GM21381 (cell line): ENCODE results near the gene ZNF3.

Source experiments
- ATAC-seq: cut with Tn5 transposase; IDR thresholded peaks from one replicate; pipeline ENCODE4 v1.9.1; 2021; ENCODE audit warnings: mild to moderate bottlenecking, moderate library complexity; ENCODE audit not compliant: unreplicated experiment

The ZNF3 gene

DNA sequence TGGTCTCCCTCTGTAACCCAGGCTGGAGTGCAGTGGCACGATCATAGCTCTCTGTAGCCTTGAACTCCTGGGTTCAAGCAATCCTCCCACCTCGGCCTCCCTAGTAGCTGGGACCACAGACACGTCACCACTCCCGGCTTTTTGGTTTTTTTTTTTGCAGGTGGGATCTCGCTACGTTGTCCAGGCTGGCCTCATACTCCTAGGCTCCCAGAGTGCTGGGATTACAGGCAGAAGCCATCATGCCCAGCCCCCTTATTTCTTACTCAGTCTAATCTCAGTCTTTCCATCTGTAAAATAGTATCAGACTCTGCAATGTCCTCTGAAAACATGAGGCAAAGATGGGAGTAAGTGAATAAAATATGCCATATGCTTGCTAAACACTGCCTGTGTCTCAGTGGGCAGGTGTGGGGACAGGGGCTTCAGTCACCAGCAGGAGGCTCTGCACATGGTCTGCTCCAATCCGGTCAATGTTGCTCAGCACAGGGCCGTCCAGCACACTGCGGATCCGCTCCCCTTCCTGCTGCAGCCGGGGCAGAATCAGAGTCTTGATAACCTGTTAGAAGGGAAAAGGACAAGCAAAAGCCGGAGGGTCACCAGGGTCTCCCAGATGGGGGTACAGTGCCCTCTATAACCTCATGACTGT, 28.1 kb upstream of the ZNF3 start:
- no peak for ATAC-seq

DNA sequence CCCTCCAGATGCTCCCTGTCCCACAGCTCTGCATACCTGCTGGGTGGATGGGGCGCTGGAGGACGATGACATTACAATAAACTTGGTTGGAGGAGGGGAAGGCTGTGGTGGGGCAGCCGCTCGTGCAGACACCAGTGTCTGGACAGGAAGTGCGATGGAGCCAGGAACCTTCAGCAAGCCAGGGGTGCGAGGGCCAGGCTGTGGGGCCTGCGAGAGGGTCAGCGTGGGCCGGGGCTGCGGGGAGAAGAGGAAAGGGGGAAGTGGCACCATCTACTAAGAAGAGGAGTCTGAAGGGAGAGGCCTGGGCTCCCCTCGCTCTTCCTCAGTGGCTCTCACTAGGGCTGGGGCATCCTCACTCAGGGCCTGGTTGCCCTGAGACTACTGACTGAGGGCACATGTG, 26.4 kb upstream of the ZNF3 start:
- ATAC-seq, result no peak

DNA sequence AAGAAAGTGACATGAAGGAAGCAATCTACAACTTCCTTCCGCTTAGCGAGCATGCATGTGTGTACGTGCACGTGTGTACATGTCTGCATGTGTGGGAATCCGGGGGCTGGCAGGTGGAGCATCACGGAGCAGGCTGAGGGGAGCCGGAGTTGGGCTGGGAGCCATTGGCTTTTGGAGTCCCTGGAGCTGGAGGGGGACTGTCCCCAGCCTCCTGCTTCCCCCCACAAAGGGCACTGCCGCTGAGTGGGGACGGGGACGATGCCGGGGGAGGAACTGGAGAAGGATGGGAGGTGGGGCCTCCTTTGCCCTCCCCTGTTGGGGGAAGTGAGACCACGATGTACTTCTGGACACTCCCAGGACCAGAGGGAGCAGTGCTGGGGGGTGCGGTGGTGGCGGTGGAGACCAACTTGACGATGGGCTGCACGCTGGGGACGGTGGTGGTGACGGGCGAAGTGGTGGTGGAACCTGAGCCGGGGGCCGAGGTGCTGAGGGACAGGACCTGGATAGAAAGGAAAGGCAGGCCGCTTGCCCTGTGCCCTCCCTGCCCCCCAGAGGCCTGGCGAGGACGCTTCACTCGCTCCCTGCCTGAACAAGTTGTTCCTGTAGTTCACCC, 25.7 kb upstream of the ZNF3 start:
- ATAC-seq, result no peak

DNA sequence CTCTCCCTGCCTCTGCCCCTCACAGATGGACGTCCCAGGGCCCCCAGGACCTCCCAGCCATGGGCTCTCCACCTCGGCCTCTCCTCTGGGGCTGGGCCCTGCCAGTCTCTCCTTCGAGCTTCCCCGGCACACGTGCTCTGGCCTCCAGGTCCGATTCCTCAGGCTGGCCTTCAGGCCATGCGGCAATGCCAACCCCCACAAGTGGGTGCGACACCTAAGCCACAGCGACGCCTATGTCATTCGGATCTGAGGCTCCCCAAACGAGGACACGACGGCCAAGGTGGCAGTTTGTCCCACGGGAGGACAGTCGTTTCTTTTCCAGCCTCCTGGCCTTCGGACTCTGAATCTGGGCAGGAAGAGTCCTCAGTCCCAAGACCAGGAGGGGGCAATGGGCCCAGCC, 25.1 kb upstream of the ZNF3 start:
- ATAC-seq, result no peak

DNA sequence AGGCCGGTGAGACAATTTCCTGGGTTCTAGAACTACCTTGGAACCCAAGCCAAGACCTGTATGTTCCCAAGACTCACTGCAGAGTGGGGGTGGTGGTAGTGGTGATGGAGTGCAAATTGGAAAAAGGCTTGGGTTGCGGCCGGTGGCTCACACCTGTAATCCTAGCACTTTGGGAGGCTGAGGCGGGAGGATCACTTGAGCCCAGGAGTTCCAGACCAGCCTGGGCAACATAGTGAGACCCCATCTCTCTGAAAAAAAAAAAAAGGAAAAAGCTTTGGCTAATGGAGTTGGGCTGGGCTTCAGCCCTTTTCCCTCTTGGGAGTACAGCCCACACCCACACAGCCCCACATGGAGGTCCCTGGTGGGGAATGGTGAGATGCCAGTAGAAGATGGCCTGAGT, 24.0 kb upstream of the ZNF3 start:
- ATAC-seq, result no peak

DNA sequence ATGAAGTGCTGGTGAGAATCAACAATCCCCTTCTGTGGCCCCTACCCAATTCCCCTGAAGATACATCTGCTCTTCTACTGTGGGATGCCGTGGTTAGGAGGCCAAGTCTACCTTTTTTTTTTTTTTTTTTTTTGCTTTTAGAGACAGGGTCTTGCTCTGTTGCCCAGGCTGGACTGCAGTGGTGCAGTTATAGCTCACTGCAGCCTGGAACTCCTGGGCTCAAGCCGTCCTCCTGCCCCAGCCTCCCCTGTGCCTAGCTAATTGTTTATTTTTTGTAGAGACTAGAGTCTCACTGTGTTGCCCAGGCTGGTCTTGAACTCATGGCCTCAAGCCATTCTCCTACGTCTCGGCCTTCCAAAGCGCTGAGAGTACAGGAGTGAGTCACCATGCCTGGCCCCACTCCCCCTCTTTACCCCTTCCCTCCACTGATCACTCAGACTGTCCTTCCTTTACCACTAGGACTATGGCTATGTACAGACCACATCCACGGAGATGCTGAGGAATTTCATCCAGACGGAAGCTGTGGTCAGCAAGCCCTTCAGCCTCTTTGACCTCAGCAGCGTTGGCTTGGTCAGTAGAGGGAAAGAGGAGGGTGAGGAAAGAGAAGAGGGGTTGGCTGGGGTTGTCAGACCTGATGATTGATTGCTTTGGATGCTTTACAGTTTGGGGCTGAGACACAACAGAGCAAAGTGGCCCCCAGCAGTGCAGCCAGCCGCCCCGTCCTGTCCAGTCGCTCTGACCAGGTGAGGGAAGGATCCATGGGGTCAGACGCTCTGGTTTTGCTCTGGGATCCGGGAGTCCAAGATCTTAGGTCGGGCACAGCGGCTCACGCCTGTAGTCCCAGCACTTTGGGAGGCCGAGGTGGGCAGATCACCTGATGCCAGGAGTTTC, 21.7 kb upstream of the ZNF3 start:
- no peak for ATAC-seq

DNA sequence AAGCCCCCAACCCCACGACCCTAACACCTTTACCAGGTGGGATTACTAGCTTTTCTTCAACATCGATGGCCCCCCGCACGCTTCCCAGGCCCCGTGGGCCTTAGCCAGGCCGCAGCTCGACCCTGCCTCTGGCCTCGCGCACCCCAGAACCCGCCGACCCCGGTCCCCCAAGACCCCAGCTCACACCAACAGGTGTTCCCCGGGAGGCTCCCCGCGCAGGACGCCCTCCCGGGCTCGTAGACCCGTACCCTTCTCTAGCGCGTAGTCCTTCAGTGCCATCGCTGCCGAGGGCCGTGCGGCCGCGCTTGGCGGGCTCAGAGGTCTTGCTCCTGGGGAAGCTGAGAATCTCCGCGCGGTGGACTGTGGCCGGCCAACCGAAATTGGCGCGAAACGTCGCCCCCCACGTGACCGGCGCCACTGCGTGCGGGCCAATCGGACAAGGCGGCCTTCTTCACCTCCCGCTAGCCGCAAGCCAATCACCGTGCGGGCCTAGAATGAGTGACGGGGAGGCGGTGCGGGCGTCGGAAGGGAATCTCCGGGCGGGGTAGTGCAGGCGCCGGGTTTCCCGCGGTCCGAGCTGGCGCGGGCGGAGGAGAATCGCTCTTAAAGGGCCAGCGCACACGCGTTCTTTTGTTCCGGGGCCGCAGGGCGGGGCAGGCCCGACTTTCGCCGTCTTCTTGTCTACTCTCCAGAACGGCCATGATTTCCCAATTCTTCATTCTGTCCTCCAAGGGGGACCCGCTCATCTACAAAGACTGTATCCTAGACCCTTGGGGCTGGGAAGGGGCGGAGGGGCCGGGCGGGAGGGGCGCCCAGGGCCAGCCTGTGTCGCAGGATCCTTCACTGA, 19.7 kb upstream of the ZNF3 start, which contains the start of the genes AP4M1 and MCM7:
TSS of gene AP4M1 (plus strand) at position 628 of the 847 bp plus-strand sequence. CDS start at position 700, 72 bp downstream.
TSS of gene MCM7 (minus strand) at position 382 of the 847 bp plus-strand sequence. CDS start at position 279, 103 bp downstream.
- peak; percentile 78 for ATAC-seq

DNA sequence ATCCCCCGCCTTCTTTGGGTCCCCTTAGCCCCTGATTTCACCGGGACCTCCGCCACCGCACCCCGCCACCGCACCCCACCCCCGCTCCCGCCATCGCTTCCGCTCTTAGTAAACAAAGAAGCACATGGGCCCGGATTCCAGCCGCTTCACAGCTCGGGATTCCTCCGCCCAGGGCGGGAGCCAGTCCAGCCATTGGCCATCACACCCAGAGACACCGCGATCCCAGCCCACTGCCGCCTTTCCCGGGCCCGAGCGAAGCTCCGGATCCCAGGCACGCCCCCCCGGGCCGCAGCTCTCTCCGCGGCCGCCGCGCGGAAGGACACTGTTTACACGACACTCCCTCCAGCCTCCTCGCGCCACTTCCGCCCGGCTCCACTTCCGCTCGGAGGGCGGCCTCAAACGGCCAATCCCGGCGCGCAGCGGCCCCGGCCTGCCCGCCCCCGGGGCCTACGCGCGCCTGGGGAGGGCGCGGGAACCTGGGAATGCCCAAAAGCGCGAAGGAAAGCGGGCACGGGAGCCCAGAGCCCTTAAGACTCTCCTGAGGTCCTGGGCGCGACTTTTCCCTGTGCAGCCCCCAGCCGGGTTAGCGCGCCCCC, 19.0 kb upstream of the ZNF3 start:
- peak; percentile 60 for ATAC-seq

DNA sequence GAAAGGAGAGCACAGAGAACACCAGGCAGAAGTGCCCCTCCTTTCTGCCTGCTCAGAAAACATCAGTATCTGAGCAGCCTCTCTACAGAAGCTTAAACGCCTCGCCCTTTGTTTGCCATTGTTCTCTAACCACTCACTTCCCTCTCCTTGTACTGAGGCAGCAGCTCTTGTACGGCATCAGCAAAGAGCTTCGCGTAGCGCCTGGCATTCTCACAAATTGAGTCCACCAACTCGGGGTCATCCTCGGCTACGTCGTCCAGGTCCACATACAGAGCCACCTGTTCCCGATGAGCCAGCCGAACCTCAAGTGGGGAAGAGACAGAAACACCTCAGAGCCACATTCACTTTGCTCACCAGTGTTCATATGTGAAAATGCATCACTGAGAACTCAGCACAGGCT, 17.9 kb upstream of the ZNF3 start:
- no peak for ATAC-seq

DNA sequence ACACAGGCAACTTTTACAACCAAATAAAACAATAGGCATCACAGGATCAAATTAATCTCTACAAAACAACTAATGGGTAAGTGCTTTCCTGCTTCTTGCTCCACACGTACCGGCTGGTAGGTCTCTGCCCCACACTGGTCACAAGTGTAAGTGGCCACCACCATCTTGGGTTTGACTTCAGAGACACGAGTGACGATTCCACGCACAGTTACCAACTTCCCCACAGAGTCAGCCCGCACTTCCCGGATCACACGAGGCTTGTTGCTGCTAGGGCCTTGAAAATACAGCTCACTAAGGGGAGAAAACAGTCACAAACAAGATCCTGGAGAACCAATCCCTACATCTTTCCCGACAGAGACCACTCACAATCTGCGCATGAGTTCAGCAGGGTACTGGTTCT, 17.4 kb upstream of the ZNF3 start:
- ATAC-seq, result no peak

DNA sequence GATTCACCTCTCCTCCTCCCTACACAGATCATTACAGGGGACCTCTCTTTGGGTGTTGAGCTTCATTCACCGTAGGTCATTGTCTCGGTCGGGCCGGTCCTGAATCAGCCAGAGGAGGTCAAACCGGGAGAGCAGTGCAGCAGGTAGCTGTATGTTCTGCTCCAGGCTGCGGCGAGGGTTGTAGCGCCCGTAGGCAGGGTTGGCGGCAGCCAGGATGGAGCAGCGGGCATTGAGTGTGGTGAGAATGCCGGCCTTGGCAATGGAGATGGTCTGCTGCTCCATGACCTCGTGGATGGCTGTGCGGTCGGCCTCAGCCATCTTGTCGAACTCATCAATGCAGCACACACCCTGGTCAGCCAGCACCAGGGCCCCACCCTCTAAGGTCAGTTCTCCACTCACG, 14.2 kb upstream of the ZNF3 start:
- no peak for ATAC-seq

DNA sequence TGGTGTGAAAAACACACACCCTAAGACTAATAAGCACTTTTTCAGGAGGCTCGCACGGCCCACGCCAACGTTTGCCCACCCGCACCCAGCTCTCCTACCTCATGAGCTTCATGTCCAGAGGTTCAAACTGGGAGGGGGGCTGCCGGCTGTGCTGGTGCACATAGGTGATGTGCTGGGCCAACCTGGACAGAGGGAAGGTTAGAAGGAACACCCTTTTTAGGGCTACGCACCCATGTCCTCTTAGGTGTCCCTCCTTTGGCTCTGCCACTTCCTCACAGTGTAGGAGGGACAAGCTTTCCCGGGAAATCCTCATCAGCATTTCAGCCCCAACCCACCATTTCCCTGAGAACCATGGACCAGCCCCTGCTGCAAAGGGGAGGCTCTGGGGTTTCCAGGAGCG, 13.8 kb upstream of the ZNF3 start:
- no peak for ATAC-seq

DNA sequence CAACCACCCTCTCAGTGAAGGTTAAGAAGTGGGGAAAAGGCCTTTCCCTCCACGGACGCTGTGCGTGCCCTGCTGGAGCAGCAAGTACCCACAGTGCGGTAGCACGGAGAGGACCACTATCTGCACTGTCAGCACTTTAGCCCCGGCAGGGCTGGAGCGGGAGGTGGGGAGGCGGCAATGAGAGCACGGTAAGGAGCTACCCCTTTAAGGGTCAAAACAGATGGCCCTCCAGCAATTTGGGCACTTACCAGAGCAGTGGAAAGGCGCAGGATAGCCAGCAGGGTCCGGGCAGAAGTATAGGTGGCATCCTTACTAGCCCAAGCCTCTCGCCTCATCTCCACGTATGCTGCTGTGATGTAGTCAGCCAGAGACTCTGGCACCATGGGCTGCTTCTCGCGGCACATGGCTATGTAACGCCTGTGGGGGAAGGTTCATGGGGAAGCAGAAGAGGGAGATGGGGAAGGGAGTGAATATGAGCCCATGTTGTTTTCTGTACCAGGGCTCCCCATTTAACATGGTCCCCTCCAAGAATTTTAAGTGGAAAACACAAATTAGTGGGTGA, 12.5 kb upstream of the ZNF3 start:
- ATAC-seq, result no peak

DNA sequence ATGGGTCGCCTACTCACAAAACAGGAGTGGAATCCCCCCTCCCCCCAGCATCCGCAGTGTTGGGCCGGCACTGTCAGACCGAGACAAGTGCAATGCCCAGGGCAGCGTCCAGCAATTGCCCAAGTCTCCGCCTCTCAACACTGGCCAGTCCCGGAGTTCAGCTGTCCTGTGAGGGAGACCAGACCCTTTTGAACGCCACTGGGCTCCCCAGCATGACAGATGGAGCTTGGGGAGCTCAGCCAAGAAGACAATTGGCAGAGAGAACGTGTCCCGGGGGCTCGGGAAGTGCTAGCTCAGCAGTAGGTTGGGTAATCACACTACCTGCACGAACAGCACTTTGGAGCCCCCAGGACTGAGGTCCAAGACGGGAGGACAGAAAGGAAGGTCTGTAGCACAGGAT, 12.0 kb upstream of the ZNF3 start:
- ATAC-seq, result no peak

DNA sequence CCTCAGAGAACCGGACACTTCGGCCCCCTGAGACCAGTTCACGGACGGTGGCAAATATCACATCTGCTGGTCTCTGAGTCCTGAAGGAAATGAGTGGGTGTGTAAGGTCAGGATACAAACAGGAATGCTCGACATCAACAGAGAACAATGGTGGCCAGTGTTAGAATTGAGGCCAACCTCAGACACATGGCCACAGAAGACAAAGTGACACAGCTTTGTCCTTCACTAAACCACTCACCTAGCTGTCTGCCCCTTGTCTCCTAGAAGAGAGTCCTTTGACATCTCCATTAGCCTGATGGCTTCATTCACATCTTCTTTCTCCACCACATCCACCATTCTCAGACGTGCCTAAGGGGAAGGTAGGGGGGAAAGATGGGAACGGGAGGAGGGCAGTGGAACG, 11.5 kb upstream of the ZNF3 start:
- no peak for ATAC-seq

DNA sequence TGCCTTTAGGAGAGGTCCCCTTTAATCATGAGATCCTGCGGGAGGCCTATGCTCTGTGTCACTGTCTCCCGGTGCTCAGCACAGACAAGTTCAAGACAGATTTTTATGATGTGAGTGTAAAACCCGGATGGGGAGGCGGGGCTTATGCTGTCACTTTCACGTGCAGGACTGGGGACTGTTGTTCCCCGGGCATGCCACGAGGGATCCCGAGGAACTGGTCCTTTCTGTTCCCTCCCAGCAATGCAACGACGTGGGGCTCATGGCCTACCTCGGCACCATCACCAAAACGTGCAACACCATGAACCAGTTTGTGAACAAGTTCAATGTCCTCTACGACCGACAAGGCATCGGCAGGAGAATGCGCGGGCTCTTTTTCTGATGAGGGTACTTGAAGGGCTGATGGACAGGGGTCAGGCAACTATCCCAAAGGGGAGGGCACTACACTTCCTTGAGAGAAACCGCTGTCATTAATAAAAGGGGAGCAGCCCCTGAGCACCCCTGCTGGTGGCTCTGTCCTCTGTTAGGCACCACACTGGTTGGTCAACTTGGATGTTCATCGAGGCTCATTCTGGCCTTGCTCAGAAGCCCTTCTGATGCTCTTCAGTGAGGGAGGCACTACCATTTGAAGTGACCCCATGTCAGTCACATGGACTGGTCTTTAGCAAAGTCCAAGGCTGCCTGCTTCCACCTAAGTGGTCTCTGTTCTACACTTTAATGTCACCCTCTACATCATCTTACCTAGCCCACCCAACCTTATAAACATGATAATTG, 10.1 kb upstream of the ZNF3 start:
- ATAC-seq, result no peak

DNA sequence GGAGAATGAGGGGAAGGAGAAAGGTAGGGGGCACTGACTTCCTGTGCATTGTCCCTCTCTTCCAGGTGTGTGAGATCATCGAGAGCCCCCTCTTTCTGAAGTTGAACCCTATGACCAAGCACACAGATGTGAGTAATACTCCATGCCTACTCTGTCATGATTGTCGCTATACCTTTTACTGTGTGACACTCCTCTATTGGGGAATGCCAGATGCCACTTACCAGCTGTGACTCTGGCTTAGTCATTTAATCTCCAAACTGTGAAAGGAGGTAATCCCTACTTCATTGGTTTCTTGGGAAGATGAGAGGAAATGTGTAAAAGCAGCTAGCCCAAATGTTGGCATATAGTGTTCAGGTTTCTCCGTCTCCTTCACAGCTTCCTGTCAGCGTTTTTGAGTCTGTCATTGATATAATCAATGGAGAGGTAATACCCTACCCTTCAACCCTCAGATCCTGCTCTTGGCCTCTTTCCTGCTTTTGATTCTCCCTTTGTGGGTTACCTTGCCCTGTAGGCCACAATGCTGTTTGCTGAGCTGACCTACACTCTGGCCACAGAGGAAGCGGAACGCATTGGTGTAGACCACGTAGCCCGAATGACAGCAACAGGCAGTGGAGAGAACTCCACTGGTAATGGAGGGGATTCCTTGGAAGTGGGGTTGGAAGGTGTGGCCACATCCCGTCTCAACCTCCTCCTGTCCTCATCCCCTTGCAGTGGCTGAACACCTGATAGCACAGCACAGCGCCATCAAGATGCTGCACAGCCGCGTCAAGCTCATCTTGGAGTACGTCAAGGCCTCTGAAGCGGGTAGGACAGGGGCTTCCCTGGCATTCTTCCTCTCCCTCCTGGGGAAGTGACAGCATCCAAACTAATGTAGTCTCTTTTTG, 9.2 kb upstream of the ZNF3 start:
- ATAC-seq, result no peak

DNA sequence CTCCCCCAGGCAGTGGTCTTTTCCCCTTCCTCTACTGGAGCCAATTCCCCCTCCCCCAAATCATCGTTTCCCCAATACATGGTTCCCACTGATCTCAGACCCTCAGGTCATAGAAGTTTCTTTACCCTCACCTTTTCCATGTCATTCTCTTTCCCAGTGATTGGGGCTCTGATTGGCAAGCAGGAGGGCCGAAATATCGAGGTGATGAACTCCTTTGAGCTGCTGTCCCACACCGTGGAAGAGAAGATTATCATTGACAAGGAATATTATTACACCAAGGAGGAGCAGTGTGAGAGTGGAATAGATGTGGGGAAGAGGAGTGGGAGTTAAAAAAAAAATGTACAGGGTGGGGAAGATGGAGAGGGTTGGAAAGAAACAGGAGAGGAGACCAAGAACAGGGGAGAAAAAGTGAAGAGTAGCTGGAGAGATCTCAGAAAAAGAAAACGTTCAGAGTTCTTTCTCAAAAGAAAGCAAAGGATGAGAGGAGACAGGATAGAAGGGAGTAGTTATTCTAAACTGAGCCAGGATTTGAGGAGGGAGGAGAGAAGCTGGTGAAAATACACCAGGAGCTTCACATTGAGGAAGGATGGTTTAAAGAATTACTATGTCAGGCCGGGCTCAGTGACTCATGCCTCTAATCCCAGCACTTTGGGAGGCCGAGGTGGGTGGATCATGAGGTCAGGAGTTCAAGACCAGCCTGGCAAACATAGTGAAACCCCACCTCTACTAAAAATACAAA, 8.1 kb upstream of the ZNF3 start:
- ATAC-seq, result no peak
